Measurements from ENCODE around the gene KIAA0930.

DNA sequence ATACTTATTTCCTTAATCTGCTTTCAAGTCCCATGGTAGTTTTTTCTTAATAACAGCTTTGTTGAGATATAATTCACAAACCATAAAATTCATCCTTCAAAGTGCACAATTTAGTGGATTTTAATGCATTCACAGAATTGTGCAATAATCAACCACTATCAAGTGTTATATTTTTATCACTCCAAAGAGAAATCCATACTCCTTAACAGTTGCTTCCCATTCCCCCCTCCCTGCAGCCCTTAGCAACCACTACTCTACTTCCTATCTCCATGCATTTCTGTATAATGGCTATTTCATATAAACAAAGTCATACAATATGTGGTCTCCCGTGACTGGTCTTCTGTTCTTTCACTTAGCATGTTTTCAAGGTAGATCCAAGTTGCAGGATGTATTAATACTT, 95.8 kb downstream of the KIAA0930 start:
- TF ChIP-seq CTCF (IDR thresholded peaks at IDR 0.05) (no peak), POLR2AphosphoS5 (IDR thresholded peaks at IDR 0.05) (no peak)
